DMS153 treated with DMSO at 0.1 percent for 48 hours (cell line): ENCODE results near the gene CACNA1D.
"Not testable (repeated sequence)": the region's sequence is repeated elsewhere in the genome, so short reads cannot be mapped to it uniquely, and the experiment has no call there.

Experiments used
- DNase-seq: peaks from one replicate; lab custom pipeline; 2025; ENCODE audit not compliant: unreplicated experiment; lab: John Stamatoyannopoulos, UW

CACNA1D gene

GRCh38 chr3:53646723-53647122 is 152.3 kb downstream of the CACNA1D start:
- no peak for DNase-seq

- DNase-seq = no peak
Measured at GRCh38 chr3:53649816-53650215, 155.4 kb downstream of the CACNA1D start.

GRCh38 chr3:53650424-53650823 is 156.0 kb downstream of the CACNA1D start:
- DNase-seq = no peak

GRCh38 chr3:53650928-53651661 is 156.7 kb downstream of the CACNA1D start:
- no peak for DNase-seq

- DNase-seq = no peak
Measured at GRCh38 chr3:53651927-53652326, 157.5 kb downstream of the CACNA1D start.

GRCh38 chr3:53657651-53658050 is 163.2 kb downstream of the CACNA1D start:
- no peak for DNase-seq

GRCh38 chr3:53658613-53659193 is 164.3 kb downstream of the CACNA1D start:
- no peak for DNase-seq

- DNase-seq = no peak
Measured at GRCh38 chr3:53659996-53660395, 165.6 kb downstream of the CACNA1D start.

GRCh38 chr3:53661480-53661879 is 167.1 kb downstream of the CACNA1D start:
- DNase-seq = no peak

- not testable (repeated sequence) for DNase-seq
Measured at GRCh38 chr3:53664812-53665211, 170.4 kb downstream of the CACNA1D start.

GRCh38 chr3:53665608-53666425 is 171.4 kb downstream of the CACNA1D start:
- DNase-seq = no peak

GRCh38 chr3:53668872-53669271 is 174.5 kb downstream of the CACNA1D start:
- no peak for DNase-seq

- DNase-seq = no peak
Measured at GRCh38 chr3:53670721-53671120, 176.3 kb downstream of the CACNA1D start.

- DNase-seq = no peak
Measured at GRCh38 chr3:53671192-53671960, 177.0 kb downstream of the CACNA1D start.

- no peak for DNase-seq
Measured at GRCh38 chr3:53671961-53672299, 177.5 kb downstream of the CACNA1D start.

- no peak for DNase-seq
Measured at GRCh38 chr3:53672981-53673380, 178.6 kb downstream of the CACNA1D start.

- no peak for DNase-seq
Measured at GRCh38 chr3:53673722-53674350, 179.4 kb downstream of the CACNA1D start.

GRCh38 chr3:53674582-53674981 is 180.2 kb downstream of the CACNA1D start:
- DNase-seq = no peak

GRCh38 chr3:53675022-53675697 is 180.7 kb downstream of the CACNA1D start:
- no peak for DNase-seq

- no peak for DNase-seq
Measured at GRCh38 chr3:53675942-53676341, 181.5 kb downstream of the CACNA1D start.
